ENCODE results near the gene MACROD2. TPM values are rescaled to one million over a fixed set of nuclear protein-coding genes. Genes with fewer than 3 reads are reported as not detected.
A peak's percentile ranks its signal among the peaks of the same experiment; 100 is the strongest.

The MACROD2 gene
- total RNA-seq, 1 experiment from 2014 or later: 0.24 TPM

GRCh38 chr20:14582855-14583254, 587.5 kb downstream of the MACROD2 start:
- DNase-seq (ENCODE audit: low read depth): no peak

DNA sequence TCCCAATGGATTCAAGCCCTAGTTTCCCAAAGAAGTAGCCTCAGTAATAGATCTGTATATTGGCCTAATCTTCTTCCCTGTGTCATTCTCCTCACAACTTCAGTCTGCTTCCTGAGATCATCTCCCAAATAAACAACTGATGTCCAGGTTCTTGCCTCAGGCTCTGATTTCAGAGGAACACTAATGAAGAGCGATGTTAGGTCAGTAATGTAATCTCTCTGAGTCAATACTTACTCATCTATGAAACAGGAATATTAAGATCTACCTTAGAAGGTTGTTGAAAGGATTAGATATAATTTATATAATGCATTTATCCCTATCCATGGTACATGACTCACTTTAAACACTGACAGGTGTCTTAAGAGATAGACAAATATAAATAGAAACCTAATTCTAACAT, 588.1 kb downstream of the MACROD2 start:
- no peak for DNase-seq (ENCODE audit: low read depth)

GRCh38 chr20:14589383-14589782, 594.1 kb downstream of the MACROD2 start:
- no peak for DNase-seq (ENCODE audit: low read depth)

- DNase-seq (ENCODE audit: low read depth): no peak
Observed at GRCh38 chr20:14595051-14595450, 599.7 kb downstream of the MACROD2 start.

GRCh38 chr20:14597206-14597715, 601.9 kb downstream of the MACROD2 start:
- DNase-seq (ENCODE audit: low read depth): no peak

GRCh38 chr20:14599613-14600012, 604.3 kb downstream of the MACROD2 start:
- DNase-seq (ENCODE audit: low read depth): no peak

DNA sequence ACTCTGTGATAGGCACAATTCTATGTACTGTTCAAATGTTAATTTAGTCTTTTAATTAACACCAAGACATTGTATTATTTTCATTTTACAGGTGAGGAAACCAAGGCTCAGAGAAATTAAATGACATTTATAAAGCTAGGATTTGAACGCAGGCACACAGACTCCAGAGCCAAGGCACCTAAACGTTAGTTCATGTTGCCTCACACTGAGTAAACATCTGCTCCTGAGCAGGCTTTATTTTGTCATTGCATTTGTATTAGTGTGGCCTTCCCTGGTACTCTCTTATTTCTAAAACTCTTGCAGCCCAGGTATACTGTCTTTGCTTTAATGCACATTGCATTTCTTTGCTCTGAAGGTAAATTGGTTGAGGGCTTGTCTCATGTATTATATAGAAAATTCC, 605.2 kb downstream of the MACROD2 start:
- DNase-seq (ENCODE audit: low read depth): no peak

DNA sequence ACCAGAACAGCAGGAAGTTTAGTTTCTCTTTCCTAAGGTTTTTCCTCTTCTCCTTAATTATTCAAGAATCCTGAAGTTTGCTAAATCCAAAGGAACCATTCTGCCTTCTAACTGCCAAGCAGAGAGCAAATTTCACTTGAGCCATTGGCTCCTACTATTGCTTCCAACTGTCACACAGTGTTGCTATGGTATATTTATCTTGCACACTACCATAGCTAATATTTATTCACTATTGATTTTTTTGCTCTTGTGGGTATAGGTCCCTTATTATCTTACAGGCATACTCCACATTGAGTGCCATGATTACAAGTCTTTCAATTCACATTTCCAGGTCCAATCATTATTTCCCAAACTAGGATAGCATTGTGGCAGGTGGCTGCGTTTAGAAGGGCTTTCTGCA, 608.8 kb downstream of the MACROD2 start:
- DNase-seq (ENCODE audit: low read depth): no peak

DNA sequence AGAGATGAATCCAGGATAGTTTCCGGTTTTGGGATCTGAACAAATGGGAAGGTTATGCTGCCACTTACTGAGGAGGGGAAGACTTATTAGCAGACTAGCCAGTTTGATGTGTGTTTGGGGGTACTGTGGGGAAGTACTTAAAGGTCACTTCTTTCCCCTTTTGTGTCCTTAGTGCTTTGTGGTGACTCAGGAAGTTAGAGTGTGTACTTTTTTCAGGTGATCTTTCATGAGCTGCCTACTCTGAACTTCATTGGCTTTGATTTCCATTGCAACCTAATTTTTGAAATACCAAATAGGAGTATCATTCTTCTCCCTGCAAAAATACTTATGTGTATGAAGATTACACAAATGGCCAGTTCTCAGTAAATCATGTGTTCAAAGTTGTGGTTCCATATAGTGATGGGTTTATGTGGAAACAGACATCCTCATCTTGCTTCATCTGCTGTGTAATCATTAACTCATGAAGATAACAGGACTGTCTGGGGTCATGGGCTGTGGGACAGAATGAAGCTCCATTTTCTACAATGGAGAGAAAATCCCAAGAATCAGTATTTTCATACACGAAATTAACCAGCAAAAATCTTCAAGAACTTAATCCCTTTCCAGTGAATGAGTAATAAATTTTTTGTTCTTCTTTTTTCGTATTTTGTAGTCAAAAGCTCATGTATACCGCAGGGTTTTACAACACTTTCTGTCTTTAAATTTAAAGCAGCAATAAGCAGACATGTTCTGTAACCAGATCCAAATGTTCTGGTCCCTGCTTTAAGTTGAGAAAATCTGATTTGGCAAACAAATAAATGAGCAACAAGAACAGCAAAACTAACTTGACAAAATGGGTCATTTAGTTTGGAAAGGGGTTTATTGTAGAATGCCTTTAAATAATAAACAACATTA, 614.3 kb downstream of the MACROD2 start:
- DNase-seq (ENCODE audit: low read depth): no peak

- DNase-seq (ENCODE audit: low read depth): no peak
Observed at GRCh38 chr20:14611479-14611878, 616.2 kb downstream of the MACROD2 start.

GRCh38 chr20:14612391-14612790, 617.1 kb downstream of the MACROD2 start:
- no peak for DNase-seq (ENCODE audit: low read depth)

DNA sequence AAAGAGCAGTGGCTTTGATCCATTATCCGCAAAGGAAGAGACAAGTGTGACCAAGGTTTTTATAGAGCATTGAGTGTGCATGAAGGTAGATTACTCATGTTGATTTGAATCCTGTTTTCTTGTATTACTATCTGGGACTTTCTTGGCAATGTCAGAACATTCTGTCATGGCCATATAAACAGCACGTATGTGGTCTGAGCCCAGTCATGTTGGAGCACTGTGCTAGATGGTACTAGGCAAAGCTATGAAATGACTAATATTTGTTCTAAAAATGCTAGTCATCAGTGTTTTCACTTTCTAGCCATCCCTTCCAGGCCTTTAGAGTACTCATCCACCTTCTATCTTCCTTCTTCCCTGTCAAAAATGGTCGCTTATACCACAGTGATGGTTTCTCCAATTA, 620.7 kb downstream of the MACROD2 start:
- no peak for DNase-seq (ENCODE audit: low read depth)

- DNase-seq (ENCODE audit: low read depth): no peak
Observed at GRCh38 chr20:14617123-14617522, 621.8 kb downstream of the MACROD2 start.

- no peak for DNase-seq (ENCODE audit: low read depth)
Observed at GRCh38 chr20:14619411-14619810, 624.1 kb downstream of the MACROD2 start.

DNA sequence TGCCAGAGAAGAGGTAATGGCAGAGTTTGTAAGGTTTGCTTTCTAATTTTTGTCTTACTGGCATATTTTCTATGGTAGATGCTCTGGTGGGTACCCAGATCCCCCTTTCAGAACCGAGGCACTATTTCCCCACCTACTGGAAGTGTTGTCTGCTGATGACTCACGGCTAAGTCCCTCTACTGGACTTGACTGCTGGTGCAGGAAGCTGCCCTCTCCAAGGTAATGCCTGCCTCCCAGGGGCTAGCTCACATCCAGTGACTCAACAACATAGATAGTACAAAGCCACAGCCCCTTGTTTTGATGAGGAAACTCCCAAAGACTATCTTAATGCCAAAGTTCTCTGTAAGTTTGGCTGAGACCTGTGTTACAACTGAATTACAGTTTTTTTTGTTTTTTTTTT, 627.5 kb downstream of the MACROD2 start:
- peak; percentile 5 for DNase-seq (ENCODE audit: low read depth)

GRCh38 chr20:14631011-14631410, 635.7 kb downstream of the MACROD2 start:
- DNase-seq (ENCODE audit: low read depth): no peak

DNA sequence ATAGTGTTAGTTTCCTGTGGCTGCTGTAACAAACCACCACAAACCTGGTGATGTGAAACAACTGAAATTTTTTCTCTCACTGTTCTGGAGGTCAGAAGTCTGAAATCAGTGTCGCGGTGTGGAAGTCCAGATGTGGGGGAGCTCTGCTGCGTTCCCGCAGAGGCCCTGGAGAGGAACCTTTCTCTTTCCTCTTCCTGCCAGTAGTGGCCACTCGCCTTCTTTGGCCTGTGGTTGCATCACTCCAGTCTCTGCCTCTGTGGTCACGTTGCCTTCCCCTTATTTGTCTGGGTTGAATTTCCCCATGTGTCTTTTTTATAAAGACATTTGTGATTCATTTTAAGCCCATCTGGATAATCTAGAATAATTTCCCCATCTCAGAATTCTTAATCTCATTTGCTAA, 637.6 kb downstream of the MACROD2 start:
- DNase-seq (ENCODE audit: low read depth): no peak

GRCh38 chr20:14633507-14633906, 638.2 kb downstream of the MACROD2 start:
- DNase-seq (ENCODE audit: low read depth): no peak

DNA sequence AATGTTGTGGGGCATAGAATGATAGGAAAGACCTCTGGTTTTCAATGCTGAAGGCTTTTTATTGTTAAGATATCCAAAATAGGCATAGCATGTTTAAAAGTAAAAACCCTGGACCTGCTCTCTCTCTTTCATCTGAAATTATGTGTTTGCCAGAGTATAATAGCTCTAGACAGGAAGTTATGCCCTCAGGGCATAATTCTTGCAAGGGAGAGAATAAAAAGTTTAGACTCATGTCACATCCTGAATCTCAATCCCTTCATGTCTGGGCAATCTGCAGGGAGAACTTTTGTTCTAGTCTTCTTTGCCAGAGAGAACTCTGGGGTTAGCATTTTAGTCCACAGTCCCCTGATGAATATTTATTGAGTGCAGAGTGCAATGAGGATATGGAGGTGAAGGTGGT, 639.3 kb downstream of the MACROD2 start:
- no peak for DNase-seq (ENCODE audit: low read depth)

DNA sequence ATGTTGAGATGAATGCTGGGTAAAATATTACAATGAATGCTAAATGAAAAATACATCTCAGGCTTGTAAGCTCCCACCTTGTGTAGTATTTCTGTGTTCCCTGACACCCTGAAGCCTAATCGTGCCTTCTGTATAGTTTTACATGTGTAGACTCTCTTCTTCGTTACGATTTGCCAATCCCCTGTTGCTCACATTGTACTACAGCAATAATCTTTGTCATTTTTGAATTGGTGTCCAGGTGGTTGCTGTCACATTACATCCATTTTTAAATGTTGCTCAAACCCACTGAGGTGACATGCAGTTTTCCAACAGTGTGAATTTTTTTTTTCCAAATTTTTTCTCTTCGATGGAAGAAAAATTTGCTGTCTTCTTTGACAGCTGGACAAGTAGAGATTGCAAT, 642.1 kb downstream of the MACROD2 start:
- no peak for DNase-seq (ENCODE audit: low read depth)

GRCh38 chr20:14643146-14643545, 647.8 kb downstream of the MACROD2 start:
- DNase-seq (ENCODE audit: low read depth): no peak

DNA sequence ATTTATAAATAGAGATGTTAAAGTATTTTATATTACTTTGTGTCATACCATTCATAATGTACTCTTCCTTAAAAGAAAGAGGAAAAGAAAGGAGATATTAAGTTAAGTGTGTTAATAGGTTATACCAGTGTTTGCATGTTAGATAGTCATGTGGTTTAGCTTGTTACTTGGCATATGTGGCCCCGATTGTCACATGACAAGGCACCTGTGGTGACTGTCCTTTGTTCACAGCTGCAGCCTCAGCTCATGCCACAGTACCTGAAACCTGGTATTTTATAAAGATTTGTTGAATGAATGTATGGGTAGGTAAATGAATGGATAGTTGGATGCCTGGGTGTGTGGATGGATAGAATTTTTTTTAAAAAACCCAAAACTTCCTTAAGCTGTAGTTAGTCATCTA, 648.2 kb downstream of the MACROD2 start:
- no peak for DNase-seq (ENCODE audit: low read depth)

- no peak for DNase-seq (ENCODE audit: low read depth)
Observed at GRCh38 chr20:14644306-14645097, 649.2 kb downstream of the MACROD2 start.

Measured in RPMI7951 (cell line).